GM19238 (cell line): ENCODE data around the gene PHACTR3.

Experiments used
- DNase-seq: peaks from one replicate; pipeline ENCODE4 v3.0.0; 2011; ENCODE audit warnings: low spot score; ENCODE audit not compliant: insufficient read length

Gene PHACTR3

GRCh38 chr20:59645271-59645670, 40.9 kb downstream of the PHACTR3 start:
- no peak for DNase-seq

- DNase-seq: no peak
Measured at GRCh38 chr20:59645761-59646171, 41.4 kb downstream of the PHACTR3 start.

GRCh38 chr20:59646487-59646886, 42.1 kb downstream of the PHACTR3 start:
- DNase-seq: no peak

GRCh38 chr20:59647271-59647670, 42.9 kb downstream of the PHACTR3 start:
- no peak for DNase-seq

GRCh38 chr20:59648466-59649070, 44.2 kb downstream of the PHACTR3 start:
- no peak for DNase-seq

- no peak for DNase-seq
Measured at GRCh38 chr20:59650418-59650817, 46.1 kb downstream of the PHACTR3 start.

GRCh38 chr20:59652381-59652780, 48.0 kb downstream of the PHACTR3 start:
- DNase-seq: no peak

- no peak for DNase-seq
Measured at GRCh38 chr20:59656417-59656816, 52.1 kb downstream of the PHACTR3 start.

GRCh38 chr20:59657459-59658046, 53.2 kb downstream of the PHACTR3 start:
- DNase-seq: no peak

GRCh38 chr20:59660471-59660870, 56.1 kb downstream of the PHACTR3 start:
- DNase-seq: no peak

- DNase-seq: no peak
Measured at GRCh38 chr20:59661153-59661552, 56.8 kb downstream of the PHACTR3 start.

- no peak for DNase-seq
Measured at GRCh38 chr20:59661621-59662020, 57.3 kb downstream of the PHACTR3 start.

GRCh38 chr20:59662161-59662560, 57.8 kb downstream of the PHACTR3 start:
- no peak for DNase-seq

- DNase-seq: no peak
Measured at GRCh38 chr20:59662856-59663512, 58.6 kb downstream of the PHACTR3 start.

- no peak for DNase-seq
Measured at GRCh38 chr20:59663513-59664060, 59.2 kb downstream of the PHACTR3 start.

- DNase-seq: no peak
Measured at GRCh38 chr20:59664421-59664941, 60.1 kb downstream of the PHACTR3 start.

- DNase-seq: no peak
Measured at GRCh38 chr20:59665656-59666555, 61.6 kb downstream of the PHACTR3 start.

GRCh38 chr20:59666586-59666985, 62.2 kb downstream of the PHACTR3 start:
- no peak for DNase-seq

- no peak for DNase-seq
Measured at GRCh38 chr20:59667131-59667530, 62.8 kb downstream of the PHACTR3 start.

GRCh38 chr20:59667981-59668515, 63.7 kb downstream of the PHACTR3 start:
- DNase-seq: no peak
